ENCODE measurements around the gene PKLR.
A peak's percentile ranks its signal among the peaks of the same experiment; 100 is the strongest.

PKLR gene

GRCh38 chr1:155324717-155325602 lies 23.7 kb upstream of the PKLR start:
- Histone ChIP-seq H3K36me3 (ENCODE audit: insufficient read depth, low read length) (peaks cover 7% of the 10 kb centered on the region; the same call in 1 of the 2 replicates), H4K20me1 (ENCODE audit: insufficient read depth, low read length) (no peaks in the 10 kb centered on the region), H2AFZ (ENCODE audit: low read length) (no peak overlapping the region)

GRCh38 chr1:155324037-155324716 lies 22.9 kb upstream of the PKLR start:
- Histone ChIP-seq H3K4me2 (ENCODE audit: low read length) (peak overlapping the region; percentile 97), H3F3A (ENCODE audit: insufficient read depth, low read length) (peaks cover 4% of the 10 kb centered on the region; the same call in 1 of the 2 replicates), H3K4me1 (ENCODE audit: insufficient read depth, low read length, severe bottlenecking) (peaks cover 49% of the 10 kb centered on the region), H3K4me3 (ENCODE audit: low read depth, low read length, poor library complexity, severe bottlenecking) (peak overlapping the region; percentile 83), H3K9me2 (ENCODE audit: low read depth, low read length) (no peaks in the 10 kb centered on the region), H3K79me2 (ENCODE audit: insufficient read depth, low read length) (no peaks in the 10 kb centered on the region), H3K27ac (ENCODE audit: low read depth, low read length, poor library complexity, severe bottlenecking) (peak overlapping the region; percentile 81), H4K20me1 (ENCODE audit: insufficient read depth, low read length) (no peaks in the 10 kb centered on the region), H3K27me3 (ENCODE audit: insufficient read depth, low read length) (no peaks in the 10 kb centered on the region), H3K9me3 (ENCODE audit: low read length) (no peaks in the 10 kb centered on the region), H3K36me3 (ENCODE audit: insufficient read depth, low read length) (peaks cover 12% of the 10 kb centered on the region; the same call in 1 of the 2 replicates), H2AFZ (ENCODE audit: low read length) (peak overlapping the region; percentile 44), H3K9ac (ENCODE audit: low read length) (peak overlapping the region; percentile 88)
- TF ChIP-seq EZH2 (IDR thresholded peaks at IDR 0.05; ENCODE audit: borderline replicate concordance, low read length) = no peak
- no peak for TF ChIP-seq CTCF (IDR thresholded peaks at IDR 0.05; ENCODE audit: low read length)

More at GRCh38 chr1:155324717-155325602, 23.7 kb upstream of the PKLR start:
- Histone ChIP-seq H3K27ac (ENCODE audit: low read depth, low read length, poor library complexity, severe bottlenecking) (peak overlapping the region; percentile 12), H3K9ac (ENCODE audit: low read length) (peak overlapping the region; percentile 88), H3K4me3 (ENCODE audit: low read depth, low read length, poor library complexity, severe bottlenecking) (peak overlapping the region; percentile 83), H3K4me2 (ENCODE audit: low read length) (peak overlapping the region; percentile 97), H3K9me2 (ENCODE audit: low read depth, low read length) (no peaks in the 10 kb centered on the region), H3K4me1 (ENCODE audit: insufficient read depth, low read length, severe bottlenecking) (peaks cover 41% of the 10 kb centered on the region), H3K9me3 (ENCODE audit: low read length) (no peaks in the 10 kb centered on the region), H3K79me2 (ENCODE audit: insufficient read depth, low read length) (no peaks in the 10 kb centered on the region), H3K27me3 (ENCODE audit: insufficient read depth, low read length) (no peaks in the 10 kb centered on the region), H3F3A (ENCODE audit: insufficient read depth, low read length) (peaks cover 4% of the 10 kb centered on the region; the same call in 1 of the 2 replicates)
- TF ChIP-seq EZH2 (IDR thresholded peaks at IDR 0.05; ENCODE audit: borderline replicate concordance, low read length) (no peak), CTCF (IDR thresholded peaks at IDR 0.05; ENCODE audit: low read length) (peak; percentile 35; the same call in 1 of the 2 replicates)

DNA sequence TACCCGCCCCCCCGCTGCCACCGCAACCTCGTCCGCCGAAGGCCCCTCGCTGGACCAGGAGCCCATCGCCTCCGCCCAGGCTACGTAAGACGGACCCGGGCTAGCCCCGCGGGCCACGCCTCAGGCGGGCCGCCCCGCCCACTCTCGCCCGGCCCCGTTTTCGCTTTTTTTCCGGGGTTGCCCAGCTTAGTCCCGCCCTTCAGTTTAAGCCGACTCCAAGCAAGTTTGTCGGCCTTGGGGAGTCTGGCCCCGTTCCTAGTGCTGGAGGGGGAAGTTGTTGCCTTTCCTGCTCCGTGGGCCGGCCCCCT lies 22.4 kb upstream of the PKLR start:
- Histone ChIP-seq H3K36me3 (ENCODE audit: insufficient read depth, low read length) (peaks cover 17% of the 10 kb centered on the region; the same call in 1 of the 2 replicates), H3K9me2 (ENCODE audit: low read depth, low read length) (no peaks in the 10 kb centered on the region), H3K4me3 (ENCODE audit: low read depth, low read length, poor library complexity, severe bottlenecking) (peak overlapping the region; percentile 83), H4K20me1 (ENCODE audit: insufficient read depth, low read length) (no peaks in the 10 kb centered on the region), H3K9ac (ENCODE audit: low read length) (peak overlapping the region; percentile 88), H3K9me3 (ENCODE audit: low read length) (no peaks in the 10 kb centered on the region), H3F3A (ENCODE audit: insufficient read depth, low read length) (peaks cover 4% of the 10 kb centered on the region; the same call in 1 of the 2 replicates), H3K4me1 (ENCODE audit: insufficient read depth, low read length, severe bottlenecking) (peaks cover 49% of the 10 kb centered on the region), H2AFZ (ENCODE audit: low read length) (peak overlapping the region; percentile 44), H3K27ac (ENCODE audit: low read depth, low read length, poor library complexity, severe bottlenecking) (peak overlapping the region; percentile 81), H3K27me3 (ENCODE audit: insufficient read depth, low read length) (no peaks in the 10 kb centered on the region), H3K4me2 (ENCODE audit: low read length) (peak overlapping the region; percentile 97), H3K79me2 (ENCODE audit: insufficient read depth, low read length) (no peaks in the 10 kb centered on the region)
- TF ChIP-seq EZH2 (IDR thresholded peaks at IDR 0.05; ENCODE audit: borderline replicate concordance, low read length) (no peak), CTCF (IDR thresholded peaks at IDR 0.05; ENCODE audit: low read length) (no peak)

All from OCI-LY1 (cell line).